Inflammatory macrophage (primary cell): ENCODE measurements around the gene LYL1.

Experiments
- DNase-seq, 2 donors: peaks; one replicate each; pipeline ENCODE4 v3.0.0-alpha.2; 2020 to 2022

LYL1 gene

DNA sequence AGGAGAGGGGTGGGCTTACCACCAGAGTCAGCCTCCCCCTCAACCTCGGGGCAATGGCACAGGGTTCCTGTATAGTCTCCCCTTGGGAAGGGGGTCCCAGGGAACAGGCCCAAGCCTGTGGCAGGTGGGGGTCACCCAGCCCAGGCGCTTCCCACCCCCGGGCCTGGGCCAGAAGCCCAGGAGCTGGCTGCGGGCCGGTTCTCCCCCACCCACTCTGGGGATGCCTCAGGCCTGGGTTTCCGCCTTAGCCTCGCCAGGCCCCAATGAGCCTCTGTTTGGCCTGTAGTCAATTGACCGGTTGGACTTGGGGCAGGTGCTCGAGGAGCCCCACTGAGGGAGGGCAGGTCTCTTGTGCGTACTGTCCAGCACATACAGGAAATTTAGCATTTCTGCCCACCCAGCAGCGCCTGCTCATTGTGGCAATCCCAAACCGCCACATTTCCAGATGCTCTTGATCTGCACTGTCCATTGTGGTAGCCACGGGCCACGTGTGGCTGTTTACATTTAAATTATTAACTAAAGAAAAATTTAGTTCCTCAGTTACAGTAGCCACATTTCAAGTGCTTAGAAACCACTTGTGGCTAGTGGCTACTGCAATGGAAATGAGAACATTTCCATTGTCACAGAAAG lies 9.9 kb downstream of the LYL1 start:
- DNase-seq = no peak

- no peak for DNase-seq
Observed at GRCh38 chr19:13092158-13092543, 10.5 kb downstream of the LYL1 start.

DNA sequence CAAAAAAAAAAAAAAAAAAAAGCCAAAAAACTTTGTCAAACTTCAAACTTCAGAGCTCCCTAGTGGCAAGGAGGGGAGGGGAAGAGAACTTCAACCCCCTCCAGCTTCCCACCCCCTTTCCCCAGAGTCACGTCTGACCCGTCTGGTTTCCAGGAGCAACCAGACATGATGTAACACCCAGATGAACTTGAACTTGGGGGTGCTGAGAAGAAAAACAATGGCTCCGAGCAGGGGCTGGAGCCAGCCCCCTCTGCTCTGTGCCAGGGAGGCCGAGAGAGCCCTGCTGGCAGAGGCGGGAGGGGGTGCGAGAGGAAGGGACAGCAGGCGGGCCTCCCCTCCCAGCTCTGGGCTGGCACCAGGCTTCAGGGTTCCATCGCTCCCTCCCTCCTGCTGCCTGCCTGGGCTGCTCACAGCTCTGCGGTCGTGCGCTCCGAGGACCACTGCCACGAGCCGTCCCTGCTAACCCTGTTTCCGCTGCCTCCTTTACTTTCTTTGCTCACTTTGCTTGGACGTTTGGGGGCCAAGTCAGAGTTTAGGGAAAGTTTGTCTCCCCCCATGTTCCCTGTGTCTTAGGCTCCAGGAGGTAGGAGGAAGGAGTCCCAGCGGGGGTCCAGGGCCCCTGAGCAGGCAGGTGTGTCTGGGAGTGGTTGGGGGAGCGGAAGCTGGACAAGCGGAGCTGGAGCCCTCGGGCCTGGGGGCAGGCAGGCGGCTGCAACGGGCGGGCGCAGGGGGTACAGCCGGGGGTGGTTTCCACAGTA lies 11.1 kb downstream of the LYL1 start:
- DNase-seq = no peak

- DNase-seq = no peak
Observed at GRCh38 chr19:13090511-13091231, 12.0 kb downstream of the LYL1 start.

GRCh38 chr19:13089857-13090507 lies 12.7 kb downstream of the LYL1 start:
- DNase-seq = no peak

GRCh38 chr19:13089139-13089856 lies 13.4 kb downstream of the LYL1 start:
- no peak for DNase-seq

- no peak for DNase-seq
Observed at GRCh38 chr19:13087795-13088537, 14.7 kb downstream of the LYL1 start.

GRCh38 chr19:13087295-13087694 lies 15.4 kb downstream of the LYL1 start:
- DNase-seq = no peak

- no peak for DNase-seq
Observed at GRCh38 chr19:13086341-13086740, 16.3 kb downstream of the LYL1 start.

DNA sequence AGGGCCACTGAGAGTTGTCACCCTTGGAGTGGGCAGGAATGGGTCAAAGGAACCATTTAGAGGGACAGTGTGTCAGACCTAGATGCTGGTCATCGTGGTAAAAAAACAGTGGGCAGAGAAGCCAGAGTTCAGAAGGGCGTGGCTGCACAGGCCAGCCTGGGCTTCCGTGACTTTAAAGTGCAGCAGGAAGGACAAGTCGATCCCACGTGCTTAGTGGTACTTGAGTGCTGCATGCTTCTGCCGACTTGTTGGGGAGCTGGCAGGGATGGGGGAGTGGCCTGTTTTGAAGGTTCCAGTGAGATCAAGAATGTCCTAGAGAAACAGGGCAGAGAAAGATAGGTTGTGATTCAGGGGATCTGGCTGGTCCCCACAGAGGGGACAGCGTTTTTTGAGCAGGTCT lies 17.0 kb downstream of the LYL1 start:
- peak; percentile 49 to 61 for DNase-seq

- DNase-seq = no peak
Observed at GRCh38 chr19:13083627-13084026, 19.0 kb downstream of the LYL1 start.

DNA sequence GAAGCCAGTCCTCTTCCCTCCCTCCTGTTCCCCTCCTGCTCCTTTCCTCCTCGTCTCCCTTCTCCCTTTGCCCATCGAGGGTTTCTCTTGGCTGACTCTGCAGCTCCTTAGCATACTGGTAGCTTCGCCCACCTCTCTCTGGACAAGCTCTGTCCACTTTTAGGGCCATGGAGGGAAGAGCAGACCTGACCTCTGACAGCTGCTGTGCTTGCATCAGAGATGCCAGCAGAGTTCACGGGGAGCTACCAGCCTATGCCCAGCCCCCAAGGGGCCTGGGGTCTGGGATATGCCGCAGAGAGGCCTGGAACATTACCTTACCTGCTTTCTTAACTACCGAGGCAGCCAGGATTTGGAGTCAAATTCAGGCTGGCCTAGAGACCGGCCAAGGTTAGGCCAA lies 19.7 kb downstream of the LYL1 start:
- DNase-seq = no peak

GRCh38 chr19:13082192-13083007 lies 20.3 kb downstream of the LYL1 start:
- no peak for DNase-seq

DNA sequence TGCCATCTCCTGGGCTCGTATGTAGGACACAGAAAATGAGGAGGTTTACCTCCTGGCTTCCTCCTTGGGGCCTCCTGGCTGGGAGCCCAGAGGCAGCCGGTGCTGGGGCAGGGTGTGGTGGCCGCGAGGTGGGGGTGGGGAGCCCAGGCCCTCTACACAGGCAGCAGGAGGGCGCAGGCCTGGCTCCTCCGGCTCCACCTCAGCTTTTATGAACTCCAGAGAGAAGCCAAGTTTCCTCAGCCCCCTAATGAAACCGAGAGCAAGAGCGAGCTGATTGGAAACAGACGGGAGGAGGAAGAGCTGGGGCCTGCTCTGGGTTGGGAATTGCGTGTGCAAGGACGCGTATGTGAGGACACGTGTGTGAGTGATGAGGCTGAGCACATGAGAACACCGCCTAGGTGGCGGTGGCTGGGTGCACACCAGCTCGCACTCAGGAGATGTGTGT lies 23.1 kb downstream of the LYL1 start:
- no peak for DNase-seq

DNA sequence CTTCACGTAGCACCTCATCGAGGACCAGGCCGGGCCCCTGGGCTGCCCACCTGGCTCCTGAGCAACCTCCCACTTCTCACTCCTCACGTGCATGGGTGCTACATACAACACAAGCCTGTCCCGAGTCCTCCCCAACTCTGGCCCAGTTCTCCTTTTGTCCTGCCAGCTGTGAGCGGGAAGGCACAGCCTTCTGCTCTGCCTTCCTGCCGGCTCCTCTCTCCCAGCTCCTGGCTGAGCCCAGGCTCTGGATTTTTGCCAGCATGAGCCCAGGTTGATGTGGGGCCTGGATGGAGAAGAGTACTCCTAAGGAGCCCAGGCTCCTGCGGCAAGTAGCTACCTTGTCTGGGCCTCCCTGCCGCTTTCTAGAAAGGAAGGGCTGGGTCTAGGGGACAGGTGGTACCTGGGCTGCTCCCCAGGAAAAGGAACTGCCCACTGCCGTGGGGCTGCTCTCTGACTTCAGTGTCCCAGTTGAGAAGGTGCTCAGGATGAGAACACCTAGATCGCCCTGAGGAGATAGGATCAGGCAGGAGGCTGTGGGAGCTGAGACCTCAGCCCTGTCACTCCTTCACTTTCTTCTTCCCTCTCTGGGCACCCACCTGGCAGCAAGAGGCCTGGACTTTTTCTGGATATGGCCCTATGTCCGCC lies 23.6 kb downstream of the LYL1 start:
- DNase-seq = no peak

DNA sequence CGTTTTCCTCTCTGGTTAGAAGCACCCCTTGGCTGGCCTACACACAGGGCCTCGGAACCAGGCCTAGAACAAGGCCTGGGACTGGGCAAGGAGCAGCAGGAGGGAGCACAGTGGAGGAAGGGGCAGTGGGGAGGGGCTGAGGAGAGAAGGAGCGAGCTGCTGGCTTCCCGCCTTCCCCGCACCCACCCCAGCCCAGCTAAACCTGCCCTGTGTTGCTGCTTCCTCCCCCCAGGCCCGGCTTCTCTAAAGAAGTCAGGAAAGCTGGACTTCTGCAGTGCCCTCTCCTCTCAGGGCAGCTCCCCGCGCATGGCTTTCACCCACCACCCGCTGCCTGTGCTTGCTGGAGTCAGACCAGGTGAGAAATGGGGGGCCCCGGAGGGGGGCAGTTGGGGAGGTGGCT lies 24.3 kb downstream of the LYL1 start:
- no peak for DNase-seq

DNA sequence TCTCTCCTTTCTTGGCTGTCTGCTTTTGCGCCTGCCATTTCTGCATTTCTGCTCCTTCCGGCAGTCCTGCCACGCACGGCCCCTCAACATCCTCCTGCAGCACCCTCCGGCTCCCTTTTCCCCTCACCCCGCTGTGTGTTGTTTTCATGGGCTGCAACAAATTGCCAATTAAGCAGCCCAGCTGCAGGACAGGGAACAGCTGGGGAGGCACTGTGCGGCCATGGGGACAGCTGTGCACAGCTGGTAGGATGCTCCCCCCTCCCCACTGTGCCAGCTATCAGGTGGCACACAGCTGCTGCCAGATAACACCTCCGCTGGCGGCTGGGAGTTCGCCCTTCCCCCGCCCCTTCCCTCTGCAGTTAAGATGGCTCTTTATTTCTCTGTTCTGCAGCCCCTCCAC lies 25.4 kb downstream of the LYL1 start:
- DNase-seq = no peak

DNA sequence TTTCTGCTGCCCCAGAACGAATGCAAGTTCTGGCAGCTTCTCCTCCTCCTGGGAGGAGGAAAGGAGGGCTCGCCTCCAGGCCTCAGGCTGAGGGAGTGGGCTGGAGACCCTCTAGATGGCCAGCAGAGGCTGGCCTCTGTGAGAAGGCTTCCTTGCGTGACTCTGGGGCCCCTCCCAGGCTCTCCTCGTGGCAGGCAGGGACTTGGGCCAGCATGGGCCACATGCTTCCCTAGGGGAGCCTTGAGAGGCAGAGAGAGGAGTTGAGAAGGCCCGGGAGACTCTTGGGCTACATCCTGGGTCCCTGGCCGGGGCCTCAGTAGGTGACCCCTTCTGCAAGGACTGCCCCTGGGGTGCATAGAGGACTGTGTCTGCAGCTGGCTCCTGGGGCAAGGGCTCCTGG lies 25.9 kb downstream of the LYL1 start:
- DNase-seq = no peak

GRCh38 chr19:13076320-13076719 lies 26.3 kb downstream of the LYL1 start:
- no peak for DNase-seq

- no peak for DNase-seq
Observed at GRCh38 chr19:13074378-13074777, 28.3 kb downstream of the LYL1 start.
